ENCODE results near the gene SGF29. TPM values are rescaled to one million over a fixed set of nuclear protein-coding genes. Genes with fewer than 3 reads are reported as not detected.
A peak's percentile ranks its signal among the peaks of the same experiment; 100 is the strongest.
"Not testable (repeated sequence)": the region's sequence is repeated elsewhere in the genome, so short reads cannot be mapped to it uniquely, and the experiment has no call there.

The SGF29 gene
- total RNA-seq, 1 experiment from 2014 or later = 44.7 TPM

- no peaks in the 10 kb centered on the region for H3K27me3 ChIP-seq (ENCODE audit: low read length)
- H2AFZ ChIP-seq (ENCODE audit: low read length) = no peak overlapping the region
- no peaks in the 10 kb centered on the region for H3K9me3 ChIP-seq (ENCODE audit: low read length)
- peaks cover 32% of the 10 kb centered on the region for H3K79me2 ChIP-seq (ENCODE audit: low read length)
- H3K9me2 ChIP-seq (replicated peaks; ENCODE audit: insufficient read depth, low read length) = no peaks in the 10 kb centered on the region
- no peaks in the 10 kb centered on the region for H4K20me1 ChIP-seq (ENCODE audit: insufficient read depth, low read depth, low read length)
- peak overlapping the region; percentile 96 for H3K27ac ChIP-seq (ENCODE audit: low read length)
- H3K9ac ChIP-seq (ENCODE audit: low read length) = peak overlapping the region; percentile 95
- DNase-seq = peak; percentile 97
- H3K4me1 ChIP-seq (ENCODE audit: low read length) = peaks cover 41% of the 10 kb centered on the region
- H3K4me3 ChIP-seq (ENCODE audit: low read length) = peak overlapping the region; percentile 80
- H3K4me2 ChIP-seq (ENCODE audit: low read depth, low read length, poor library complexity, severe bottlenecking) = peak overlapping the region; percentile 88
- peaks cover 23% of the 10 kb centered on the region for H3K36me3 ChIP-seq (ENCODE audit: insufficient read depth, low read length)
These were observed 69.5 kb downstream of the SGF29 start for GRCh38 chr16:28623172-28623711.

- not testable (repeated sequence) for H4K20me1 ChIP-seq (ENCODE audit: insufficient read depth, low read depth, low read length); H2AFZ ChIP-seq (ENCODE audit: low read length); DNase-seq
These were observed 77.2 kb downstream of the SGF29 start for GRCh38 chr16:28630905-28631304.

GRCh38 chr16:28636093-28636823 is 82.5 kb downstream of the SGF29 start:
- H4K20me1 ChIP-seq (ENCODE audit: insufficient read depth, low read depth, low read length); H3K27me3 ChIP-seq (ENCODE audit: low read length); H3K4me2 ChIP-seq (ENCODE audit: low read depth, low read length, poor library complexity, severe bottlenecking); H3K9me3 ChIP-seq (ENCODE audit: low read length); H3K9ac ChIP-seq (ENCODE audit: low read length); DNase-seq; H3K9me2 ChIP-seq (replicated peaks; ENCODE audit: insufficient read depth, low read length); H3K36me3 ChIP-seq (ENCODE audit: insufficient read depth, low read length); H2AFZ ChIP-seq (ENCODE audit: low read length); H3K4me3 ChIP-seq (ENCODE audit: low read length); H3K27ac ChIP-seq (ENCODE audit: low read length); H3K79me2 ChIP-seq (ENCODE audit: low read length): not testable (repeated sequence)
- H3K4me1 ChIP-seq (ENCODE audit: low read length) = peaks cover 12% of the 10 kb centered on the region

More at GRCh38 chr16:28630905-28631304, 77.2 kb downstream of the SGF29 start:
- not testable (repeated sequence) for H3K4me1 ChIP-seq (ENCODE audit: low read length); H3K4me3 ChIP-seq (ENCODE audit: low read length); H3K9ac ChIP-seq (ENCODE audit: low read length); H3K4me2 ChIP-seq (ENCODE audit: low read depth, low read length, poor library complexity, severe bottlenecking); H3K27me3 ChIP-seq (ENCODE audit: low read length); H3K9me2 ChIP-seq (replicated peaks; ENCODE audit: insufficient read depth, low read length); H3K79me2 ChIP-seq (ENCODE audit: low read length); H3K27ac ChIP-seq (ENCODE audit: low read length); H3K36me3 ChIP-seq (ENCODE audit: insufficient read depth, low read length); H3K9me3 ChIP-seq (ENCODE audit: low read length)

- not testable (repeated sequence) for H3K4me3 ChIP-seq (ENCODE audit: low read length); H4K20me1 ChIP-seq (ENCODE audit: insufficient read depth, low read depth, low read length); DNase-seq
These were observed 84.0 kb downstream of the SGF29 start, which contains the start of gene NPIPB8 for GRCh38 chr16:28637765-28638164. Gene NPIPB8, plus strand, starts transcription at chr16:28638065. Its CDS starts 296 bp downstream, at chr16:28638361.

GRCh38 chr16:28638359-28638758 is 84.6 kb downstream of the SGF29 start:
- not testable (repeated sequence) for H4K20me1 ChIP-seq (ENCODE audit: insufficient read depth, low read depth, low read length); DNase-seq; H3K9ac ChIP-seq (ENCODE audit: low read length); H3K4me3 ChIP-seq (ENCODE audit: low read length); H3K27me3 ChIP-seq (ENCODE audit: low read length); H3K79me2 ChIP-seq (ENCODE audit: low read length); H3K27ac ChIP-seq (ENCODE audit: low read length); H3K9me3 ChIP-seq (ENCODE audit: low read length); H3K36me3 ChIP-seq (ENCODE audit: insufficient read depth, low read length); H3K4me2 ChIP-seq (ENCODE audit: low read depth, low read length, poor library complexity, severe bottlenecking); H3K9me2 ChIP-seq (replicated peaks; ENCODE audit: insufficient read depth, low read length); H2AFZ ChIP-seq (ENCODE audit: low read length)
- H3K4me1 ChIP-seq (ENCODE audit: low read length) = peaks cover 12% of the 10 kb centered on the region

More at GRCh38 chr16:28637765-28638164, 84.0 kb downstream of the SGF29 start, which contains the start of gene NPIPB8:
- not testable (repeated sequence) for H3K36me3 ChIP-seq (ENCODE audit: insufficient read depth, low read length); H3K27me3 ChIP-seq (ENCODE audit: low read length); H3K79me2 ChIP-seq (ENCODE audit: low read length); H3K9ac ChIP-seq (ENCODE audit: low read length); H3K9me3 ChIP-seq (ENCODE audit: low read length); H3K9me2 ChIP-seq (replicated peaks; ENCODE audit: insufficient read depth, low read length); H3K27ac ChIP-seq (ENCODE audit: low read length); H2AFZ ChIP-seq (ENCODE audit: low read length); H3K4me2 ChIP-seq (ENCODE audit: low read depth, low read length, poor library complexity, severe bottlenecking)
- H3K4me1 ChIP-seq (ENCODE audit: low read length) = peaks cover 12% of the 10 kb centered on the region

GRCh38 chr16:28639959-28640358 is 86.2 kb downstream of the SGF29 start:
- H3K36me3 ChIP-seq (ENCODE audit: insufficient read depth, low read length); H3K4me3 ChIP-seq (ENCODE audit: low read length); H3K9me2 ChIP-seq (replicated peaks; ENCODE audit: insufficient read depth, low read length); H3K27ac ChIP-seq (ENCODE audit: low read length); H4K20me1 ChIP-seq (ENCODE audit: insufficient read depth, low read depth, low read length); H3K27me3 ChIP-seq (ENCODE audit: low read length); H2AFZ ChIP-seq (ENCODE audit: low read length); DNase-seq; H3K9me3 ChIP-seq (ENCODE audit: low read length); H3K9ac ChIP-seq (ENCODE audit: low read length); H3K4me2 ChIP-seq (ENCODE audit: low read depth, low read length, poor library complexity, severe bottlenecking); H3K79me2 ChIP-seq (ENCODE audit: low read length): not testable (repeated sequence)
- H3K4me1 ChIP-seq (ENCODE audit: low read length) = peaks cover 12% of the 10 kb centered on the region

Other genes starting within 250 kb of the SGF29 start
- gene NPIPB6, start 190.4 kb upstream of the SGF29 start, total RNA-seq (2014; rRNA removed; shearing (Covaris generic); ENCODE audit: low replicate concordance) = 0.47 and 8.3 TPM in 2 replicates
- 118 and 148 TPM in 2 replicates for gene EIF3CL, start 150.1 kb upstream of the SGF29 start, total RNA-seq (2014; rRNA removed; shearing (Covaris generic); ENCODE audit: low replicate concordance)
- not detected in 2 replicates for gene NPIPB7, start 81.6 kb upstream of the SGF29 start, total RNA-seq (2014; rRNA removed; shearing (Covaris generic); ENCODE audit: low replicate concordance)
- gene CLN3, start 61.8 kb upstream of the SGF29 start, total RNA-seq (2014; rRNA removed; shearing (Covaris generic); ENCODE audit: low replicate concordance) = 14.3 and 30.7 TPM in 2 replicates
- 0.18 and 0.41 TPM in 2 replicates for gene APOBR, start 59.3 kb upstream of the SGF29 start, total RNA-seq (2014; rRNA removed; shearing (Covaris generic); ENCODE audit: low replicate concordance)
- not detected in 2 replicates for gene IL27, start 47.1 kb upstream of the SGF29 start, total RNA-seq (2014; rRNA removed; shearing (Covaris generic); ENCODE audit: low replicate concordance)
- not detected in 2 replicates for gene NUPR1, start 14.9 kb upstream of the SGF29 start, total RNA-seq (2014; rRNA removed; shearing (Covaris generic); ENCODE audit: low replicate concordance)
- 16.1 and 36.1 TPM in 2 replicates for gene SULT1A2, start 43.1 kb downstream of the SGF29 start, total RNA-seq (2014; rRNA removed; shearing (Covaris generic); ENCODE audit: low replicate concordance)
- gene SULT1A1, start 56.1 kb downstream of the SGF29 start, total RNA-seq (2014; rRNA removed; shearing (Covaris generic); ENCODE audit: low replicate concordance) = 122 and 179 TPM in 2 replicates
- gene NPIPB8, start 84.1 kb downstream of the SGF29 start, total RNA-seq (2014; rRNA removed; shearing (Covaris generic); ENCODE audit: low replicate concordance) = 1.9 and 4.5 TPM in 2 replicates
- gene EIF3C, start 157.5 kb downstream of the SGF29 start, total RNA-seq (2014; rRNA removed; shearing (Covaris generic); ENCODE audit: low replicate concordance) = 188 and 459 TPM in 2 replicates
- gene NPIPB9, start 197.9 kb downstream of the SGF29 start, total RNA-seq (2014; rRNA removed; shearing (Covaris generic); ENCODE audit: low replicate concordance) = 1.6 and 4.3 TPM in 2 replicates